ENCODE results near the gene ABCG5.

ABCG5 gene

DNA sequence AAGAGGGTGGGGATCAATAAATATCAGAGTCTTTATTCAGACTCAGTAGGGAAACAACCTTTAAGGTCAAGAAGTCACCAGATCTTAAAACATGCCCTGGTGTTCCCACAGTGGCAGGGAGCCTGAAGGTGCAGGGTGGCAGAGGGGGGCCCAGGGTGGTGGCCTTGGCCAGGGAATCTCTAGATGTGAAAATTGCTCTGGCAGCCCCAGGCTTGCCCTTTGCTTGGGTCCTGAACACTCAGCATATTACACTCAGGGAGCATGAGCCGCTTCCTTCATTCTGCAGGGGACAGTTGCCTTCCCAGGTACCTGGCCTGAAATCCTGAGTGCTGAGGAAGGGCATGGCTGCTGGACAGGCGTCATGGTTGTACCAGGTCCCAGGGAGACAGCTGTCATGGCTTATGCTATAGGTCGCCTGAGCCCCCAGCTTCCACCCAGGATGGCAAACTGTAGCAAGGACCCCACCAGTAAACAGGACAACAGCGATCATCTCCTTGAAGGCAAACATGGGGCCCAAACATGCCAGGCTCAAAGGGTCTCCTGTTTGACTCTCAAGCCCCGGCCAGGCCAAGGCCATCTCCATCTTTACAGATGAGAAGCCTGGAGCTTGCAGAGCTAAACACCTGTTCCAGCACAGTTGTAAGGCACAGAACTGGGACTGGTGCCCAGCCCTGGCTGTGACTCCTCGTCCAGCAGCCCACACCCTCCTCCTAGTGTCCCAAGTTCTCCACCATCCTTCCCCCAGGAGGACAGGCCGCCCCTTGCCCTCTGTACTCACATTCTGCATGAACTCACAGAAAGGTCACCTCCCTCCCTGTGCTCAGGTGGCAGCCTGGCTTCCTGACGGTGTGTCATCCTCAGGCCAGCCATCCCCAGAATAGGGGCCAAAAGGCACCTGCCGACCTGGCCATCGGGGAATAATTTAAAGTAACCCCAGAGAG lies 14.8 kb upstream of the ABCG5 start:
- ATAC-seq (replicated peaks) = no peak
- Mint-ChIP-seq H3K27ac (no peak overlapping the region), H3K9me3 (peaks cover 0 to 3% of the 10 kb centered on the region in 2 donors)

DNA sequence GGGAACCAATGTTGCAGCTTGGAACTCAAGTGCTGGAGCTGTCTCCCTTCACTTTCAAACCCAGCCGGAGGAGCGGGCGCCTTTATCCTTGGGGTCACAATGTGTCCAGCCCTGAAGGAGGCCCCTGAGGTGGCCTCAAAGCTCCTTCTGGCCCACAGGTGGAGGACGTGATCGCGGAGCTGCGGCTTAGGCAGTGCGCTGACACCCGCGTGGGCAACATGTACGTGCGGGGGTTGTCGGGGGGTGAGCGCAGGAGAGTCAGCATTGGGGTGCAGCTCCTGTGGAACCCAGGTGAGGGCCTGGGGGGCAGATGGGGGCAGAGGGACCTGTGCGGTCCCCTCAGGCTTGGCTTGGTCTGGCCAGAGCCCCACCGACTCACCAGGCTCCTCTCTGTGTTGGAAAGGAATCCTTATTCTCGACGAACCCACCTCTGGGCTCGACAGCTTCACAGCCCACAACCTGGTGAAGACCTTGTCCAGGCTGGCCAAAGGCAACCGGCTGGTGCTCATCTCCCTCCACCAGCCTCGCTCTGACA lies 13.6 kb upstream of the ABCG5 start:
- Mint-ChIP-seq H3K9me3 (peaks cover 0 to 3% of the 10 kb centered on the region in 2 donors), H3K27ac (no peak overlapping the region), H3K27me3 (peaks cover 29 to 49% of the 10 kb centered on the region in 2 donors), H3K4me1 (peaks cover 0 to 6% of the 10 kb centered on the region in 2 donors), H3K4me3 (no peak overlapping the region), H3K36me3 (no peaks in the 10 kb centered on the region)
- no peak for DNase-seq
- no peak for ATAC-seq (replicated peaks)

More for the DNA sequence above, 14.8 kb upstream of the ABCG5 start:
- H3K36me3 Mint-ChIP-seq = no peaks in the 10 kb centered on the region
- no peak for DNase-seq
- peaks cover 34 to 61% of the 10 kb centered on the region in 2 donors for H3K27me3 Mint-ChIP-seq
- peaks cover 0 to 1% of the 10 kb centered on the region in 2 donors for H3K4me1 Mint-ChIP-seq
- H3K4me3 Mint-ChIP-seq = no peak overlapping the region

DNA sequence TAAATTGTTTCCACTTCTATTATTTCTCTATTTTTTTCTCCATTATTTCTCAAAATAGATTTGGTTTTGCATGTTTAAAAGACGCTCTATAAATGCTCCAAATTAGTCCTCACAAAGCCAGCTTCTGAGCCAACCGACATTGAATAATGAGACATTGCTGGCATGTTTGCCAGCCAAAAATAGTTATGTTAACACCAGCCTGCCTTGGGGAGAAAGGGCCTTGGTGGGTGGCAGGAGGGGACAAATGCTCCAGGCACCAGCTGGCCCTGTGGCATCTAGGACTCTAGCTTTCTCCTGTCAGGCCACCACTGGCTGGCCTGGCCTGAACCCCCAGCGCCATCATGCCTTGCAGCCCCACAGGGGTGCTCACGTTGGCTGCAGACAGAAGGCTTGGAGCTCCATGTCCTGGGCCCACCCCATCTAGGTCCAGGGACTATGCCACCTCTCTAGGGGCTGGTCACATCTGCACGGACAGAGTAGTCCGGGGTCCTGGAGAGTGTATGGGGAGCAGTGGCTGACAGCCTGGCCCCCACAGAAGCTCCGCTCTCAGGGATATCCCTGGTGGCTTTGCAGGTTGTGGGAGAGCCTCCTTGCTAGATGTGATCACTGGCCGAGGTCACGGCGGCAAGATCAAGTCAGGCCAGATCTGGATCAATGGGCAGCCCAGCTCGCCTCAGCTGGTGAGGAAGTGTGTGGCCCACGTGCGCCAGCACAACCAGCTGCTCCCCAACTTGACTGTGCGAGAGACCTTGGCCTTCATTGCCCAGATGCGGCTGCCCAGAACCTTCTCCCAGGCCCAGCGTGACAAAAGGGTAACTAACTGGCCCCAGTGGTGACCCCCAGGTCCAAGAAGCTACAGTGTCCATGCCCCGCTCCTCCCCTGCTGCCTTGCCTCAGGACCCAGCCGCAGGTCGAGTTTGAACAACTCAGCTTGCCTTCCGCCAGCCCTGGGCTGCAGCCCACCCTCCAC lies 12.7 kb upstream of the ABCG5 start:
- ATAC-seq (replicated peaks) (no peak), DNase-seq (no peak)
- H3K36me3 Mint-ChIP-seq = no peaks in the 10 kb centered on the region
- H3K4me1 Mint-ChIP-seq = peaks cover 0 to 6% of the 10 kb centered on the region in 2 donors
- no peak overlapping the region for H3K4me3 Mint-ChIP-seq
- no peak overlapping the region for H3K27ac Mint-ChIP-seq
- H3K27me3 Mint-ChIP-seq = peaks cover 21 to 41% of the 10 kb centered on the region in 2 donors
- no peaks in the 10 kb centered on the region for H3K9me3 Mint-ChIP-seq

DNA sequence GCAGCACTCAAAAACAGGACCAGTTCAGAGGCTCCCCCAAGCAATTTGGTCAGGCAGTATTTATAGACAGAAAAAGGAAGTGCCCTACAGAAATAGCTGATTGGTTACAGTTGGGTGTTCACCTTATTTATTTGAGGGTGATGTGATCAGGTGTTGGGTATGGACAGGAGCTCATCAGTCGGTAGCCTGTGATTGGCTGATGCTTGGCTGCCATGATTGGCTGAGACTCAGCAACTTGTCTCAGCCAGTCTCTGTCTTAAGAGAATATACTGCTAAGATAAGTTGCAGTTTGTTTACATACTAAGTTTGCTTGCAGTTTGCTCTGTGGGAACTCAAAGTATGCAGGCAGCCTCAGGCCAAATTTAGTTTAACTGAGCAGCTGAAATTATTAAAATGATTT lies 9.6 kb upstream of the ABCG5 start:
- Mint-ChIP-seq H3K9me3 (no peaks in the 10 kb centered on the region), H3K36me3 (no peaks in the 10 kb centered on the region), H3K4me1 (peaks cover 0 to 6% of the 10 kb centered on the region in 2 donors), H3K27me3 (peaks cover 10 to 16% of the 10 kb centered on the region in 2 donors), H3K27ac (no peak overlapping the region), H3K4me3 (no peak overlapping the region)
- ATAC-seq (replicated peaks) (peak in 1 of 2 donors; percentile 60), DNase-seq (no peak)

DNA sequence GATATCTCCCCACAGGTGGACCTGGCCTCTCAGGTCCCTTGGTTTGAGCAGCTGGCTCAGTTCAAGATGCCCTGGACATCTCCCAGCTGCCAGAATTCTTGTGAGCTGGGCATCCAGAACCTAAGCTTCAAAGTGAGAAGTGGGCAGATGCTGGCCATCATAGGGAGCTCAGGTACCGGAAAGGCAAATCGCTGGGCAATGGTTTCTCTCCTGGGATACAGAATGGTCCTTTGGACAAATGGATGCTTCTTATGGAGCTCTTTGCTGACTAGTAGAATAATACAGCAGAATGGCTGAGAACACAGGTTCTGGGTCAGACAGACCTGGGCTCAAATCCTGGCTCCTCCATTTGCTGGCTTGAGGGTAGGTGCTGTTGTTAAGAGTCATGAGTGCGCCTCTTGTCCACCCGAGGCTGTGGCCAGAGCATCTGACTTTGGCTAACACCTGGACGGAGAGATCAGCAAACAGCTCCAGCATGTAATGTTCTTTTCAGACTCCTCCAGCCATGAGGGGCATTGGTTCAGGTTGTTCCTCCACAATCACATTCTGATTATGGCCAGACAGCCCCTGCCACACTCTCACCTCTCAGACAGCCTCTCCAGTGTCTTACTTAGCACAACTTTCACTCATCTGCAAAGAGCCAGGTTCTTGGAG lies 7.6 kb upstream of the ABCG5 start:
- H3K36me3 Mint-ChIP-seq = no peaks in the 10 kb centered on the region
- H3K27me3 Mint-ChIP-seq = peaks cover 3 to 4% of the 10 kb centered on the region in 2 donors
- H3K27ac Mint-ChIP-seq = no peak overlapping the region
- DNase-seq (no peak), ATAC-seq (replicated peaks) (no peak)
- no peaks in the 10 kb centered on the region for H3K9me3 Mint-ChIP-seq
- no peak overlapping the region for H3K4me3 Mint-ChIP-seq
- peaks cover 0 to 6% of the 10 kb centered on the region in 2 donors for H3K4me1 Mint-ChIP-seq

DNA sequence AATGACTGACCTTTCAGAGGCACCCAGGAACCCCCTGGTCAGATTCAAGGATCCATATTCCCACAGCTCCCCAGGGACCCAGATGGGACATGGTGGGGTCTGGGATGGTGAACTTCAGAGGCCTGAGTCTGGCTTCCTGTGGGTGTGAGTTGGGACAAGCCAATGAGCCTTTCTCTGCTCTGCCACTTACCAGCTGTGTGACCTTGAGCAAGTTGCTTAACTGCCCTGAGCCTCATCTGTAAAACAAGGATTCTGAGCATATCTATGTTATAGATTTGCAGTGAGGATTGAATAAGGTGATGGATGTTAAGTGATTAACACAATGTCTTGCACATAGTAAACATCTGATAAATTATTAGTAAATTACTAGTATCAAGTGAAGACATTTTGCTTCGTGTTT lies 6.5 kb upstream of the ABCG5 start:
- no peaks in the 10 kb centered on the region for H3K36me3 Mint-ChIP-seq

DNA sequence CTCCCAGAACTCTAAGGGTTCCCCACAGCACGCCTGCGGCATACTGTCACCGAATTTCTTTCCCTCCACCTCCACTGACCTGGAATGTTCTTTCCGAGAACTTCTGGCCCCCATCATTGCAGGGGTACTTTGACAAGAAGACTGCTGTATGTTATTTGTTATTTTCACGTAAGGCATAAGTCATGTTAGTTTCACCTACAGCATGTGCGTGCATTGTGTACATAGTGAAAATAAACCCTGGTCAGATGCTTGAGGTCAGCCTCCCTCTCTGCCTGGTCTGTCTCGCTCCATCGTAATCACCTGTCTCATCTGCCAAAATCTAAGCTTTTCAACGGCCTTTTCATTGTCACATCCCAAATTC lies 4.2 kb upstream of the ABCG5 start:
- no peak for ATAC-seq (replicated peaks)
- Mint-ChIP-seq H3K27me3 (peaks cover 0 to 13% of the 10 kb centered on the region in 2 donors), H3K4me3 (no peak overlapping the region)

More for the DNA sequence above, 6.5 kb upstream of the ABCG5 start:
- no peak overlapping the region for H3K4me3 Mint-ChIP-seq
- peaks cover 0 to 6% of the 10 kb centered on the region in 2 donors for H3K4me1 Mint-ChIP-seq
- no peak overlapping the region for H3K27ac Mint-ChIP-seq
- DNase-seq (no peak), ATAC-seq (replicated peaks) (no peak)
- H3K27me3 Mint-ChIP-seq = peaks cover 0 to 6% of the 10 kb centered on the region in 2 donors
- H3K9me3 Mint-ChIP-seq = no peaks in the 10 kb centered on the region

DNA sequence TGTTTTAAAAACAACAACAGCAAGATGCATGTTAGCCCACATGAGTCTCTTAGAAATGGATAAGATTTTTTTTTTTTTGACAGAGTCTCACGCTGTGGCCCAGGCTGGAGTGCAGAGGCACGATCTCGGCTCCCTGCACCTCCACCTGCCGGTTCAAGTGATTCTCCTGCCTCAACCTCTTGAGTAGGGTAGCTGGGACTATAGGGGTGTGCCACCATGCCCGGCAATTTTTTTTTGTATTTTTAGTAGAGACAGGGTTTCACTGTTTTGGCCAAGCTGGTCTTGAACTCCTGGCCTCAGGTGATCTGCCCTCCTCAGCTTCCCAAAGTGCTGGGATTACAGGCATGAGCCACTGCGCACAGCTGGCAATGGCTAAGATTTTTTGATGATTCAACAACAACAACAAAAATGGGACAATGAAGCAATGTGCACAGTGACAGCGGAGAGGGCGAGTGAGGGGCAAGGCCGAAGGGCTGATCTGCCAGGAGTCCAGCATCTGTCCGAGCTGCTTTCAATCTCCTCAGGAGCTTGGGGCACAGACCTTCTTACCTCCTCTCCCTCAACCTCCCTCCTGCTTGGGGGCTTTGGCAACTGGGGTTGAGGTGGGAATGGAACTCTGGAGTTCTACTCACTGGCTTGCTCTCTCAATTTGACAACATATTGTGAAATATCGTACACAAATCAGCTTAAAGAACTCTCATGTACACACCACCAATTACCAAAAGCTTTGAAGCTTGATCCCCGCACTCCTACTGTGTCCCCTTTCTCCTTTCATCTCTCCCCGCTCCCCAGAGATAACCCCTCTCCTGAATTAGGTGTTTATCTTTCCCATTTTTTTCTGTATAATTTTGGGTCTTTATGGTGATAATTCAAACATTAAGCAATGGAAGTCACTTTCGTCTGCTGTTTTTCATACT lies 3.6 kb upstream of the ABCG5 start:
- no peak for ATAC-seq (replicated peaks)
- no peaks in the 10 kb centered on the region for H3K4me1 Mint-ChIP-seq
- DNase-seq = no peak
- H3K27me3 Mint-ChIP-seq = peaks cover 0 to 13% of the 10 kb centered on the region in 2 donors
- H3K4me3 Mint-ChIP-seq = no peak overlapping the region
- no peak overlapping the region for H3K27ac Mint-ChIP-seq
- H3K36me3 Mint-ChIP-seq = no peaks in the 10 kb centered on the region
- no peaks in the 10 kb centered on the region for H3K9me3 Mint-ChIP-seq

More for the DNA sequence above, 4.2 kb upstream of the ABCG5 start:
- Mint-ChIP-seq H3K27ac (no peak overlapping the region), H3K4me1 (no peaks in the 10 kb centered on the region), H3K36me3 (no peaks in the 10 kb centered on the region), H3K9me3 (no peaks in the 10 kb centered on the region)
- no peak for DNase-seq

DNA sequence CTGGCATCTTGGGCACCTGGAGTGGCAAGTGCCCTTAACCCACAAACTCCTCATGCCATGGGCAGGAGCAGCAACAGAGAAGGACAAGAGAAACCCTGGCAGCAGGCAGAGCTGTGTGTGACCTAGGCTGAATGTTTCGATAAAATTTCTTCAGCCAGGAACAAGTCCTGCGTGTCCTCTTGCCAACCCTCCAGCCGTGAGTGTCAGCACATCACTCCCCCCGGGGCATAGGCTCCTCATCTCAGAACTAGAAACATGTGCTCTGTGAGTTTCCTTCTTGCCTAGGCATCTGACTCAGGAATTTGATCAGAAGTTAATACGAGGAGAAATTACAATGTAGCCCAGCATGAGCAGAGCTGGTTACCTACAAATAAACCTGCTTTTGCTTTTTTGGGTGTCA lies 2.3 kb upstream of the ABCG5 start:
- ATAC-seq (replicated peaks) = no peak
- Mint-ChIP-seq H3K27me3 (peaks cover 0 to 13% of the 10 kb centered on the region in 2 donors), H3K36me3 (no peaks in the 10 kb centered on the region)

DNA sequence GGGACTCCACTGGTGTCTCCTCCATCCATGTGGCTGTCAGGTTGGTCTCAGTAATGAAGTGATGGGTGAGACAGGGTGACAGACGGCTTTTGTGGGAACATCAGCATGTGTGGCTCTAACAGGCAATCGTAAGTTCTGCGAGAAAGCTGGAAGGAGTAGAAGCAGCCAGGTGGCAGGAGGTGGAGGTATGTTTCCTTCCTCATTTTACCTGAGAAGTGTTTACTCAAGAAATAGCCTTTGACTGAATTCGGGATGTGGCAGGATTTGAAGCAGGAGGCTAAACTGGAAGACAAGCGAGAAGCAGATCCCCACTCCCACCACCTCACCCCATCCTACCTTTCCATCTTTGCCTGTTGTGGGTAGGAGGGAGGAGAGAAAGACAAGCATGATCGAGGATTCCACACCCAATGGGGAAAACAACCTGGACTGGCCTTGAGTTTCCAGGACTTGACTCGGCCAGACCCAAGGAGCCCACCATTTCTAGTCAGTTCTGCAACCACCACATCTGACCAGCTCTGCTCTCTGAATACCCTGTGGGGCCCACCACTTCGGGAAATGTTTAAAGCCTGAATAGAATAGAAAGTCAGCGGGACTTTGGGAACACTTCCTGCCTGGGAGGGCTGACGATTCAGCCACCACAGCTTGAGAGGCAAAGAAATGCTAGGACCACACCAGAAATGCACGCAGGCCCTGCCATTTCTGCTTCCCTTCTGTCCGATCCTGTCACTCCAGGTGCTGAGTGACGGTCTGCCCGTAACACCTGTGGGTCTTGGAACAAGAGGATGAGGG lies 1.3 kb upstream of the ABCG5 start:
- H3K27ac Mint-ChIP-seq = no peak overlapping the region
- H3K4me1 Mint-ChIP-seq = no peaks in the 10 kb centered on the region
- H3K27me3 Mint-ChIP-seq = peaks cover 0 to 13% of the 10 kb centered on the region in 2 donors
- no peaks in the 10 kb centered on the region for H3K36me3 Mint-ChIP-seq
- H3K4me3 Mint-ChIP-seq = no peak overlapping the region
- no peaks in the 10 kb centered on the region for H3K9me3 Mint-ChIP-seq
- DNase-seq = no peak
- ATAC-seq (replicated peaks) = no peak

More for the DNA sequence above, 2.3 kb upstream of the ABCG5 start:
- Mint-ChIP-seq H3K27ac (no peak overlapping the region), H3K9me3 (no peaks in the 10 kb centered on the region), H3K4me3 (no peak overlapping the region), H3K4me1 (no peaks in the 10 kb centered on the region)
- DNase-seq = no peak

DNA sequence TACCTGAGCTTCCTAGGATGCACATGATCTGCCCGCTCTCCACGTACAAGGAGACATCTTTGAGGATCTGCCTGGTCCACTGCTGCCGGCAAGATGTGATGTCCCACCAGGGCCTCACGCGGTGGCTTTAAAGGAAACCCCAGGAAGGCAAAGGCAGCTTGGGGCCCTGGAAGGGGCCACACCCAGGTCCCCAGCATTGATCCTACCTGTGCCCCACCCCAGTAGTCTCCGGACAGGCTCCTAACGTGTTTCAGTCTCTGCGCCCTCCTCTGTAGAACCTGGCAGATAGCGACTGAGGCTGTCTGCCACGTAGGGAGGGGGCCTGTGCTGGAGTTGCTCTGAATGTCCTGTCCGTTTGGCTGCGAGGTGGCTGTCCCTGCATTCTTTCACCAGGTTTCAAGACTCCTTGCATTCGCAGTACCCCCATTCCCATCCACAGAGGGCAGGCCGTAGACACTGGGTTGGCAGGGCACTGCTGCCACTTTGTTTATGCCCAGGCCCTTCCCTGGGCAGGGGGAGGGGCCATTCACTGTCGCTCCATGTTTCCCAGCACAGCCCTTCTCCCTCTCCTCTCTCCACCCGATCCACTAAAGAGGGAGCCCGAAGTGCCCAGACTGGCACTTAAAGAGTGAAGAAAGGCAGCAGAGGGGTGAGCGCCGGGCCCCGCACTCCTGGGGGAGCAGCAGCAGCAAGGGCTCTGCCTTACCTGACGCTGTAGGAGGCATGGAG lies 644 bp downstream of the ABCG5 start:
- H3K4me3 Mint-ChIP-seq = no peak overlapping the region
- H3K36me3 Mint-ChIP-seq = no peaks in the 10 kb centered on the region
- no peaks in the 10 kb centered on the region for H3K4me1 Mint-ChIP-seq
- ATAC-seq (replicated peaks) = no peak
- H3K9me3 Mint-ChIP-seq = no peaks in the 10 kb centered on the region
- no peak overlapping the region for H3K27ac Mint-ChIP-seq
- no peak for DNase-seq
- H3K27me3 Mint-ChIP-seq = peaks cover 0 to 19% of the 10 kb centered on the region in 2 donors

DNA sequence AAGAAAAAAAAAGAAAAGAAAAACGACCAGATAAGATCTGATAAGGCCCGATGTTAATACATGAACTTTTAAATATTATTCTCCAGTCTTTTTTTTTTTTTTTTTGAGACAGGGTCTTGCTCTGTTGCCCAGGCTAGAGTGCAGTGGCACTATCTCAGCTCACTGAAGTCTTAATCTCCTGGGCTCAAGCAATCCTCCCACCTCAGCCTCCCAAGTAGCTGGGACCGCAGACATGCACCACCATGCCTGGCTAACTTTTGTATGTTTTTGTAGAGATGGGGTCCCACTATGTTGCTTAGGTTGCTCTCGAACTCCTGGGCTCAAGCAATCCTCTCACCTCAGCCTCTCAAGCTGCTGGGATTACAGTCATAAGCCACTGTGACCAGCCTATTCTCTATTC lies 1.6 kb downstream of the ABCG5 start:
- Mint-ChIP-seq H3K27me3 (peaks cover 0 to 24% of the 10 kb centered on the region in 2 donors), H3K4me3 (no peak overlapping the region), H3K9me3 (no peaks in the 10 kb centered on the region), H3K27ac (no peak overlapping the region), H3K36me3 (no peaks in the 10 kb centered on the region), H3K4me1 (no peaks in the 10 kb centered on the region)
- ATAC-seq (replicated peaks) (no peak), DNase-seq (no peak)

Data from stimulated activated naive B cell treated with anti-CD40 and anti-IgM and Interleukin-4, amounts not matched to agents 10 μg/mL and 1 μg/mL and 100 μg/mL, for 72 hours (primary cell).